GM21526 (cell line): ENCODE results near the gene COL4A1.
"Not testable (repeated sequence)": the region's sequence is repeated elsewhere in the genome, so short reads cannot be mapped to it uniquely, and the experiment has no call there.

Experiments
- ATAC-seq: cut with Tn5 transposase; IDR thresholded peaks from one replicate; pipeline ENCODE4 v1.9.1; 2021; ENCODE audit warnings: moderate library complexity; ENCODE audit not compliant: unreplicated experiment, low FRiP score

The COL4A1 gene

DNA sequence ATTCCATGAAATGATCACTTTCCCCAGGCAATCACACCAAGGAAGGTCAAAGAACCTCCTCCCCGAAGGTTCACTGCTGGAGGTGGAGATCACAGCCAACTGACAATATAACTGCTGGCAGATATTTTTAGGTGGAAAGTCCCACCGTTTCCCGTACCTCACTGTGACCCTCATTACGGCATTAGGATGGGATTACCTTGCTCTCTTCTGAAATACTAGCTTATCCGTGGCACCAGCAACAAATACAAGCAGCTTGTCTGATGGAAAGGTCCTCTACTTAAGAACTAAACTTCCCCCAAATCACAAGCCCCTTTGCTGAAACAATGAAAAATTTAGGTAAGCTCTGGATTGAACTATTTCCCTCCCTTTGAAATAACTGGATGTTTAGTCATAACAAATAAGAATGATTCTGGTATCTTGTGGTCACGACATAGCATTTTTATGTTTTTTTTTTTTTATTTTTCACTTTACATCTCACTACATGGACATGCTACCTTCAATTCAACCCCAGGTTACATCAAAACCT is 178.9 kb downstream of the COL4A1 start:
- ATAC-seq, result no peak

DNA sequence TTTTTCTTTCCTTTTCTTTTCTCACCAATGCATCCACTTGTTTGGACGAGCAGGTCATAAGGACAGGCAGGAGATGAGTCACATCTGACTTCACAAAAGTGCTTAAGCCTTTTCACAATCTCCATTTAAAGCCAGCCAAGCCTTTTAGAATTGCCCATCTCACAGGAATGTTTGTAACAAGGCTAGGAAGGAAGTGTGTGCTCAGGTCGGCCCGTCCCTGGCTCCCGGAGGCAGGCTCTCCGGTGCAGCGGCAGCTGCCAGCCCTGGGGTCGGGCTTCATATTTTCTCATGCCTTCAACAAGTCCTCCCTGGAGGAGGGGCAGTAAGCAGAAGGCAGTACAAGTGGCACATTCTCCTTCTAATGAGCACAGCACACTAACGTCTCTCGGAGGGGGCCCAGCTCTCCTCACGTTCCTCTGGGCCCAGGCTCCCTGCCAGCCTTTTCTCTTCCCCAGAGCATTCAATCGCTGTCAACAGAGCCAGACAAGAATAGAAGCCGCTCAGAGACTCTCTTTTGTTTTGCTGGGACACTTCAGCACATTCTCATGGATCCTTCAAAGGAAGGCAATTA is 180.5 kb downstream of the COL4A1 start:
- no peak for ATAC-seq

- no peak for ATAC-seq
These were observed 181.2 kb downstream of the COL4A1 start for GRCh38 chr13:110125613-110126272.

DNA sequence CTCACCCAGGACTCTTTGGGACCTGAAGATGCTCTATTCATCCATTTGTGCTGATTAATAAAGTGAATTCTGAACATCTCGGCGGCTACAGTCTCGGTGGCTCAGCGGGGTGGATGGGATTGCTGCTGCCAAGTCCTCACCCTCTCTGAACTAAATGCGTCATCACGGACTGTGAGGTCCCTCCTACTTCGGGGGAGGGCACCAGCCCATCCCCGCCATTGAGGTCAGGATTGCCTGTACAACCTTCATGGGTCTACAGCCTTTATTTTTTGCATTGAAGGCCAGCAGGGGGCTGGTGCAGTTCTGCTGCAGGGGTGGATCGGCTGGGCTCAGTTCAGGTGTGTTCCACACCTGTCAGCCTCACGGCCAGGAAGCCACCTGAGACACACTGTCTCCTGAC is 181.8 kb downstream of the COL4A1 start:
- no peak for ATAC-seq

- no peak for ATAC-seq
These were observed 182.6 kb downstream of the COL4A1 start for GRCh38 chr13:110124201-110124940.

DNA sequence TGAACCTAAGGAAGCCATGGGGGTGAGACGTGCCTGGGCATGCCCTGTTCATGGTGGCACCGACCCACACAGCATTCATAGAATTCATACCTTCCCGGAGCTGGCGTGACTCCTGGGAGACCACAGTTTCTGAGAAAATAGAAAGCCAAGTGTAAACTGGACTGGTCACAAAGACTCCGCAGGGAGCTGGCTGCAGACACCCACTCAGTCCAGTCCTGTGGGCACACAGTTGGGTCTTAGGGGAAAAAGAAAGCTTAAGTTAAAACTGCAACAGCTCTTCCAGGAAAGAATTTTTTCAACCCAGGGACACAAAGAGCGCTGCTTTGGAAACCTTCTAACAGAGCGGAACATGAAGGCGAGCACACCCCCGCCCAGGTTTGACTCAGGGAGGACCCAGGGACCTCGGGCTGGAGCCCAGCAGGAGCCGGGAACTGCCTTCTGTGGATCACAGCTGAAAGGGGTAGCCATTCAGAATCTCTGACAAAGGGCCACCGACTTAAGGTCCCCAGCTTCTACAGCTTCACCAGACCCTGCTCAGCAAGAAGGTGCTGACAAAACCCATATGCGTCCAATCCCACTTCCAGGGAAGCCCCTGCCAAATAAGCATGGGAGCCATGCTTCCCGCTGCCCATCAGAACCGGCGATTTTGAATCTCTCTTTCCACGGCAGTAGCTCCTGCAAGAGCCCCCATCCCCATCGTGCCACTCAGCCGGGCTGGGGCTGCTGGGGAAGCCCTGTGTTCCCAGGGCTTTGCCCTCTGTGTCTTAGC is 183.7 kb downstream of the COL4A1 start:
- ATAC-seq, result no peak

DNA sequence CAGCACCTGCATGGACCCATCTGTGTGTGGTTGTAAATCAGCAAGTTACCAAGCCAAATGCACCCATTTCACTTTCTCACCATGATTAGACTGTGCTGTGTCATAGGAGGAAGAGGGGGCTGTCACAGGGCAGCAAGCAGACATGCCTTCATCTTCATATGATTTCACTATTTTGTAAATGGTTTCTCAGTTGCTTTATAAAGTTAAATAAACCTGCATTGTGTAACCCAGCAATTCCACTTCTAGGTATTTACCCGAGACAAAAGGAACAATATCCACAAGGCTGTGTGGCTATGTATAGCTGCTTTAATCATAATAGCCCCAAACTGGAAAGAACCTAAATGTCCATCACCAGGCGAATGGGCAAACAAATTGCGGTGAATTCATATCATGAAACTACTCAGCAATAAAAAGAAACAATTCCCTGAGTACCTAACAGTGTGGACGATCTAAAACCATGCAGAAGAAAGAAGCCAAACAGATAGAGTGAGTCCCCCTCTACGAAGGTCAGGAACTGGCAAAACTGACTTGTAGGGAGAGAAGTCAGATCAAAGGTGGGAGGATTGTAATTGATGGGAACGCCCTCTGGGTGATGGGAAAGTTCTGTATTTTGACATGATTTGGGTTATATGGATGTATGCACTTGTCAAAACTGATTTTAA is 185.4 kb downstream of the COL4A1 start:
- ATAC-seq, result no peak

- no peak for ATAC-seq
These were observed 186.7 kb downstream of the COL4A1 start for GRCh38 chr13:110119935-110120905.

DNA sequence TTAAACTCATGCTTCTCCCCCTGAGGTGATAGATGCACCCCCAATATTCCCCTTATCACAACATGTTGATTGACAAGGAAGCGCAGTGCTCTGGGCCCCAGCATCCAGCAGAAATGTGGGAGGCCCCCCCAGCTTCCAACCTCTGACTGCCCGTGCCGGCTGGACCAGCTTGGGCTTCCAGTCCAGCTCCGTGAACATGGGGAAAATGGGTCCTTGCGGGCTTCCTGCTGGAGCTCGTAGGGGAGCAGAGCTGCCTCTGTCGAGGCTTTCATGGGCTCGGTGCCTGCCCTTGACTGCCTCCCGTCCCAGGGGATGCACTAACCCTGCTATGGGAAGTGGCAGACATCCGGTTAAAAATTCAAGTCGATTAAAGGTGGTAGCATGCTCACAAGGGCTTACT is 188.9 kb downstream of the COL4A1 start:
- no peak for ATAC-seq

- peak; percentile 62 for ATAC-seq
These were observed 190.9 kb downstream of the COL4A1 start for GRCh38 chr13:110116072-110116487.

GRCh38 chr13:110115591-110115990 is 191.4 kb downstream of the COL4A1 start:
- no peak for ATAC-seq

- ATAC-seq, result no peak
These were observed 192.6 kb downstream of the COL4A1 start for GRCh38 chr13:110114316-110114715.

DNA sequence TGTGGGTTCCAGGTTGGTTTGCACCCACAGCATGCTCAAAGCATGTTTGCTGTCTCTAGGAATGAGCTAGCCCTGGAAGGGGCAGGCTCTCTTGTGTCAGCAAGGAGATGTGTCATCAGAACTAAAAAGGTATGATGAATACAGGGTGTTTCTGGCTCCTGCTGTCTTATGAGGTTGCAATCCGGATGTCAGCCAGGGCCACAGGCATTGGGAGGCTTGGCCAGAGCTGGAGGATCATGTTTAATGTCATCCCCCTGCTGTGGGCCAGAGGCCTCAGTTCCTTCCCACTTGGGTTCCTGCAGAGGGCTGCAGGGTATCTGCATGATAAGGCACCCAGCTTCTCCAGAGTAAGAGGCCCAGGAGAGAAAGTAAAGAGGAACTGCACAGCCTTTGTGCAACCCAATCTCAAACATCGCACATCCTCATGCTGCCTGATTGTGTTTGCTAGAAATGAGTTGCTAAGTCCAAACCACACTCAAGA is 193.6 kb downstream of the COL4A1 start:
- ATAC-seq, result no peak

DNA sequence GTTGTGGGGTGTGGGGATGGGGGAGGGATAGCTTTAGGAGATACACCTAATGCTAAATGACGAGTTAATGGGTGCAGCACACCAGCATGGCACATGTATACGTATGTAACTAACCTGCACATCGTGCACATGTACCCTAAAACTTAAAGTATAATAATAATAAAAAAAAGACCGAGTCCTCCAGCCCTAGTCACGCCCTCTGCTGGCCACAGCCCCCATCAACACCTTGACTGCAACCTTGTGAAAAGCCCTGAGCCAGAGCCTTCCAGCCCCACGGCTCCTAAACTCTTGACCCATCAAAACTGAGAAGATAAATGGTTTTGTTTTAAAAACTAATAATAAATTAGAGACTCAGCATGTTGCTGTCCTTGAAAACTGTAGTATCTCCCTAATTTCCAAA is 194.6 kb downstream of the COL4A1 start:
- ATAC-seq, result not testable (repeated sequence)

DNA sequence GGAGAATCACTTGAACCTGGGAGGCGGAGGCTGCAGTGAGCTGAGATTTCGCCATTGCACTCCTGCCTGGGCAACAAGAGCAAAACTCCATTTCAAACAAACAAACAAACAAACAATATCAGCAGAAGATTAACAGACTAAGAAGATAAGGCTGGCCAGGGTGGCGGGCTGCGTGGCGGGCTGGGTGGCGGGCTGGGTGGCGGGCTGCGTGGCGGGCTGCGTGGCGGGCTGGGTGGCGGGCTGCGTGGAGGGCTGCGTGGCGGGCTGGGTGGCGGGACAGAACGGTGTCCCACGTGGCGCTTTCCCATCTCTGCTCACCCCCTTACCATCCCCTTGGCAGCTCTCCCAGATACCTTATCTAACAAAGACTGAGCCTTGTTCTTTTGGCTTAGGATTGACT is 196.2 kb downstream of the COL4A1 start:
- no peak for ATAC-seq

DNA sequence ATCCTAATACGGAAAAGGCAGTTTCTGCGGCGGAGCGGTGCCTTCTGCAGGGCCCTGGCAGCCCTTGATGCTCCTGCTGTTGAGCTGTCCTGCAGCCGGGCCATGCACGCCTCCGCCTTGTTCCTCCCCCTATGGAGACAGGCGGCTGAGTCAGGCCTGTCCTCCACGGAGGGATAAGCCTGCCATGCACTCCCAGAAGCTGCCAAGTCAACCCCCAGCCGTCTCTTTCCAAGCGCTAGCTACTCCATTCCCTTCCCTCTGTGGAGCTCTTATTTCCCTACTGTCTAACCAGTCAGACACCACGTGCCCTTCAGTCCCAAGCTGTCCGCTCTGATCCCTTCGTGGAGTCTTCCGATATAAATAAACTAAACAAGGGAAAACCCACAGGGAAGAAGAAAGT is 197.0 kb downstream of the COL4A1 start:
- ATAC-seq, result no peak

- ATAC-seq, result no peak
These were observed 197.7 kb downstream of the COL4A1 start for GRCh38 chr13:110109140-110109783.

DNA sequence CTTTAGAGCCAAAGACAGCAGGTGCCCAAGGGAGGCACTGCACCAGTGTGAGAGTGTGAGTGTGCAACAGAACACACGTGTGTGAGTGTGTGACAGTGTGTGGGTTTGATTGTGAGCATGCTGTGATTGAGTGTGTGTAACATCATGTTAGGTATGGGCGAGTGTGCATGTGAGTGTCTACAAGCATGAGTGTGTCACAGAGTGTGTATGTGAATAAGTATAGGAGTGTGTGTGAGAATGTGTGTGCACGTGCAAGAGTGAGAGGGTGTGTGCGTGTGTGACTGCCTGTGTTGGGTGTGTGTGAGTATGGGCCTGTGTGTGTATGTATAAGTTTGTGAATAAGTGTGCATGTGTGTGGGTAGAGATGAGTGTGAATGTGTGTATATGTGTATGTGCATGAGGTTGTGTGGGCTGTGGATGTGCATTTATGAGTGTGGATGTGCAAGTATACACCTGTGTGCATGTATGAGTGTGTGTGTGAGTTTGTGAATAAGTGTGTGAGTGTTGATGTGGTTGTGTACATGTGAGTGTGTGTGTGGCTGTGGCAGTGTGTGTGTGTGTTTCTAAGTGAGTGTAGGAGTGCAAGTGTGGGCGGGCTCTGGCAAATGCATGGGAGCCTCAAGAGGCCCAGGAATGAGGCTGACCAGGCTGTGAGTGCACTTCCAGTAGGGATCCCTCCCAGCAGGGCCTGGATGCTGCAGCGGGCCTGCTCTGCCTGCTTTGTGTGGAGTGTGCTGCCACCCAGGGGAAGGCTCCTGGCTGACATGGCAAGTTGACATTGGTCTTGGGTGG is 198.4 kb downstream of the COL4A1 start:
- ATAC-seq, result no peak
